Measurements from ENCODE around the gene PPP1R9A.

DNA sequence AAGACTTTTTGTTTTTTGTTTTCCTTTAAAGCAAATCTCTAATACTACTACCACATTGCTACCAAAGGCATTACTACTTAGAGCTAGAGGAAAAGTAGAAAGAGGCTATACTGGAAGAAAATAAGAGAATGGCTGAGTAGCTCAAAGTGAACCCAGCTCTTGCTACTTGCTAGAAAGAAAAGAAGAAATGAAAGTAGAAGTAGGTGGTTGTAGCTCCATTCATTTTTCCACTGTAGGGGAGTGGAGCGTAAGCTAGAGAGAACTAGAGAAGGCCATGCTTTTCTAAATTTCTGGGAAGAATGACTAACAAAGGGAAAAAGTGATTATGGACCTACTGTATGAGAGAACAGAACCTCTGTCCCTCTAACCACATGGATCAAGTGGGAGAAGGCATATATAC is 232.5 kb downstream of the PPP1R9A start:
- TF ChIP-seq TBL1XR1 (IDR thresholded peaks at IDR 0.05; ENCODE audit: low read depth, low read length) (no peak), YY1 (IDR thresholded peaks at IDR 0.05; ENCODE audit: low read depth, low read length) (no peak), WRNIP1 (IDR thresholded peaks at IDR 0.05; ENCODE audit: borderline replicate concordance, low read depth, low read length) (no peak), POLR2A (IDR thresholded peaks at IDR 0.05; ENCODE audit: low read depth, low read length) (no peak), CTCF (IDR thresholded peaks at IDR 0.05 in 2 of 3, conservative IDR thresholded peaks at IDR 0.05 in 1 of 3; ENCODE audit: control insufficient read depth in 2 of 3, extremely low read depth in 1 of 3, insufficient read depth in 1 of 3, low read depth in 3 of 3, low read length in 3 of 3) (no peak), IRF3 (IDR thresholded peaks at IDR 0.05) (no peak), BHLHE40 (IDR thresholded peaks at IDR 0.05; ENCODE audit: borderline replicate concordance in 1 of 2, low read depth in 2 of 2, low read length in 1 of 2) (no peak), CBX3 (IDR thresholded peaks at IDR 0.05; ENCODE audit: borderline replicate concordance, low read depth) (no peak), MAX (IDR thresholded peaks at IDR 0.05; ENCODE audit: low read depth, low read length) (no peak), NRF1 (conservative IDR thresholded peaks at IDR 0.05; ENCODE audit: low read depth, low read length) (no peak), TCF3 (IDR thresholded peaks at IDR 0.05; ENCODE audit: borderline replicate concordance, insufficient read depth, low read depth, low read length) (no peak), EZH2 (IDR thresholded peaks at IDR 0.05; ENCODE audit: borderline replicate concordance, control insufficient read depth, low read depth, low read length) (no peak)

Data from GM12878 (cell line).